ENCODE results near the gene ALDH2.
"Not testable (repeated sequence)": the region's sequence is repeated elsewhere in the genome, so short reads cannot be mapped to it uniquely, and the experiment has no call there.

ALDH2 gene

GRCh38 chr12:111828338-111828979 is 61.7 kb downstream of the ALDH2 start:
- no peak for FAIRE-seq
- TF ChIP-seq CTCF (IDR thresholded peaks at IDR 0.05; ENCODE audit: insufficient read depth, missing control alignments): no peak
- no peak for DNase-seq (ENCODE audit: insufficient read length, low spot score)

- not testable (repeated sequence) for DNase-seq (ENCODE audit: insufficient read length, low spot score); FAIRE-seq
These were observed 62.9 kb downstream of the ALDH2 start for GRCh38 chr12:111829635-111830034.

GRCh38 chr12:111834740-111835386 is 68.1 kb downstream of the ALDH2 start:
- FAIRE-seq; DNase-seq (ENCODE audit: insufficient read length, low spot score): not testable (repeated sequence)

- not testable (repeated sequence) for DNase-seq (ENCODE audit: insufficient read length, low spot score); FAIRE-seq
These were observed 68.9 kb downstream of the ALDH2 start for GRCh38 chr12:111835531-111836181.

- TF ChIP-seq CTCF (IDR thresholded peaks at IDR 0.05; ENCODE audit: insufficient read depth, missing control alignments): no peak
- FAIRE-seq: no peak
- DNase-seq (ENCODE audit: insufficient read length, low spot score): peak; percentile 47
These were observed 71.6 kb downstream of the ALDH2 start for GRCh38 chr12:111838353-111838752.

GRCh38 chr12:111840807-111841206 is 74.1 kb downstream of the ALDH2 start:
- no peak for FAIRE-seq
- TF ChIP-seq CTCF (IDR thresholded peaks at IDR 0.05; ENCODE audit: insufficient read depth, missing control alignments): no peak

GRCh38 chr12:111841236-111841749 is 74.6 kb downstream of the ALDH2 start:
- DNase-seq (ENCODE audit: insufficient read length, low spot score) (no peak), FAIRE-seq (no peak)
- no peak for TF ChIP-seq CTCF (IDR thresholded peaks at IDR 0.05; ENCODE audit: insufficient read depth, missing control alignments)

More at GRCh38 chr12:111840807-111841206, 74.1 kb downstream of the ALDH2 start:
- DNase-seq (ENCODE audit: insufficient read length, low spot score): no peak

GRCh38 chr12:111841750-111842555 is 75.2 kb downstream of the ALDH2 start, which contains the start of gene MAPKAPK5:
Gene MAPKAPK5 (plus strand): TSS chr12:111842228. CDS start chr12:111842734, 506 bp downstream.
- DNase-seq (ENCODE audit: insufficient read length, low spot score) (peak; percentile 96), FAIRE-seq (no peak)

More at GRCh38 chr12:111841750-111842555, 75.2 kb downstream of the ALDH2 start, which contains the start of gene MAPKAPK5:
- no peak for TF ChIP-seq CTCF (IDR thresholded peaks at IDR 0.05; ENCODE audit: insufficient read depth, missing control alignments)
